ENCODE data around the gene PDS5A.
"Not testable (repeated sequence)": the region's sequence is repeated elsewhere in the genome, so short reads cannot be mapped to it uniquely, and the experiment has no call there.

Gene PDS5A

DNA sequence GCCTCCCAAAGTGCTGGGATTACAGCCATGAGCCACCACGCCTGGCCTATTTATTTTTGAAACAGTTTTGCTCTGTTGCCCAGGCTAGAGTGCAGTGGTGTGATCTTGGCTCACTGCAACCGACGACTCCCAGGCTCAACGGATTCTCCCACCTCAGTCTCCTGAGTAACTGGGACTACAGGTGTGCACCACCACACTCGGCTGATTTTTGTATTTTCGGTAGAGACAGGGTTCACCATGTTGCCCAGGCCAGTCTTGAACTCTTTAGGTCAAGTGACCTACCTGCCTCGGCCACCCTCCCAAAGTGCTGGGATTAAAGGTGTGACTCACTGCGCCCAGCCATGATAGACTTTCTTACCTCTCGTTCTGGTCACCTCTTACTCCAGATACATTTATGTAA lies 155.8 kb downstream of the PDS5A start:
- no peak for DNase-seq

GRCh38 chr4:39820186-39820585 lies 157.5 kb downstream of the PDS5A start:
- DNase-seq = no peak

DNA sequence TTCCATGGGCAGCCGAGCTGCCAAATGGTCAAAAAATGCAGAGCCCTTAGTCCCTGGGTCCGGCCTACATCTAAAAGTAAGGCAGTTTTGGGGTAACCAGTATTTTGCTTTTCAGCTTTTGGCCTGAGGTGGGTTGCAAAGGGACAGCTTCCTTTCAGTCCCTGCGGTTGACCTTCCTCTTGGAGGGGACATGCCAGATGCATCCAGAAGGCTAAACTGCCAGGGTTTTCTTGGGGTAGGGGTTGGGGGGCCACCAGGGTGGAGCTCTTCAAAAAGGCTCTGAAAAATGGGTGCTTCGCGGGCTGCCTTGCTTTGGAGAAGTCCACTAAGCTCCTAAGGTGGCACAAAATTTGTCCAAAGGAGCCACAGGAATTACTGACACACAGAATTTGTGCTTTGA lies 159.1 kb downstream of the PDS5A start:
- no peak for DNase-seq

DNA sequence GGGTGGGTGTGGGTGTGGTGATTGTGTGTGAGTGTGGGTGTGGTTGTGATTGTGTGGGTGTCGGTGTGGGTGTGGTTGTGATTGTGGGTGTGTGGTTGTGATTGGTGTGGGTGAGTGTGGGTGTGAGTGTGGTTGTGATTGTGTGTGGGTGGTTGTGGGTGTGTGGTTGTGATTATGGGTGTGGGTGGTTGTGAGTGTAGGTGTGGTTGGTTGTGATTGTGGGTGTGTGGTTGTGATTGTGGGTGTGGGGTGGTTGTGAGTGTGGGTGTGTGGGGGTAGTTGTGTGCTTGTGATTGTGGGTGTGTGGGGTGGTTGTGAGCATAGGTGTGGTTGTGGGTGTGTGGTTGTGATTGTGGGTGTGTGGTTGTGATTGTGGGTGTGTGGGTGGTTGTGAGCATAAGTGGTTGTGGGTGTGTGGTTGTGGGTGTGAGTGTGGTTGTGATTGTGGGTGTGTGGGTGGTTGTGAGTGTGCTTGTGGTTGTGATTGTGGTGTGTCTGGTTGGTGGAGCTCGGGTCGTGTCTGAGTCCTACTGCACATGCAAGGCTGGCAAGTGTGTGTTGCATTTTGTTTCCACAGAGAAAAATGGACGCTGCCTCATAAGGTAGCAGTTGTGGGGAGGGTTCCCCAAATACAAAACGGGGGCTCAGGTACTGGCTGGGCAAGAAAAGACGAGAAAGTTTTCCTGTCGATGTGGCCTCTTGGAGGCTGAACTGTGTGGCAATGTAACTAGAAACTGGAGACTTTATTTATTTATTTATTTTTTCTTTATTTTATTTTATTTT lies 163.1 kb downstream of the PDS5A start:
- DNase-seq = no peak

GRCh38 chr4:39813761-39814160 lies 163.9 kb downstream of the PDS5A start:
- not testable (repeated sequence) for DNase-seq

DNA sequence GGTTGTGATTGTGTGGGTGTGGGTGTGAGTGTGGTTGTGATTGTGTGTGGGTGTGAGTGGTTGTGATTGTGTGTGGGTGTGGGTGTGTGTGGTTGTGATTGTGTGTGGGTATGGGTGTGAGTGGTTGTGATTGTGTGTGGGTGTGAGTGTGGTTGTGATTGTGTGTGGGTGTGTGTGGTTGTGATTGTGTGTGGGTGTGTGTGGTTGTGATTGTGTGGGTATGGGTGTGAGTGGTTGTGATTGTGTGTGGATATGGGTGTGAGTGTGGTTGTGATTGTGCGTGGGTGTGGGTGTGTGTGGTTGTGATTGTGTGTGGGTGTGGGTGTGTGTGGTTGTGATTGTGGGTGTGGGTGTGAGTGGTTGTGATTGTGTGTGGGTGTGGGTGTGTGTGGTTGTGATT lies 164.7 kb downstream of the PDS5A start:
- DNase-seq = not testable (repeated sequence)

DNA sequence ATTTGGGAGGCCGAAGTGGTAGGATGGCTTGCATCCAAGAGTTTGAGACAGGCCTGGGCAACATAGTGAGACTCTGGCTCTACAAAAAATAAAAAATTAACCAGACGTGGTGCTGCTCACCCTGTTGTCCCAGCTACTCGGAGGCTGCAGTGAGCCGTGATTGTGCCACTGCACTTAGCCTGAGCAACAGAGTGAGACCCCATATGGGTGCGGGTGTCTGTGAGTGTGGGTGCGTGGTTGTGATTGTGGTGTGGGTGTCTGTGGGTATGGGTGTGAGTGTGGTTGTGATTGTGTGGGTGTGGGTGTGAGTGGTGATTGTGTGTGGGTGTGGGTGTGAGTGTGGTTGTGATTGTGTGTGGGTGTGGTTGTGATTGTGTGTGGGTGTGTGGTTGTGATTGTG lies 165.2 kb downstream of the PDS5A start:
- DNase-seq = no peak

GRCh38 chr4:39808231-39808749 lies 169.4 kb downstream of the PDS5A start:
- DNase-seq = no peak

- no peak for DNase-seq
Measured at GRCh38 chr4:39802005-39802404, 175.7 kb downstream of the PDS5A start.

DNA sequence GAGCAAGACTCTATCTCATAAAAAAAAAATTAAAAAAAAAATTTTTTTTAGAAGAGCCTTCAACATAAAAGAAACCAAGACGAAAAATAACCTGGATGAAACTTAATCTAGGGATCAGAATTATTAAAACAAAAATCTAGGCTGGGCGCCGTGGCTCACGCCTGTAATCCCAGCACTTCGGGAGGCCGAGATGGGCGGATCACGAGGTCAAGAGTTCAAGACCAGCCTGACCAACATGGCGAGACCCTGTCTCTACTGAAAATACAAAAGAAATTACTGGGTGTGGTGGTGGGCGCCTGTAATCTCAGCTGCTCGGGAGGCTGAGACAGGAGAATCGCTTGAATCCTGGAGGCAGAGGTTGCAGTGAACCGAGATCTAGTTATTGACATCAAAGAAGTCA lies 184.7 kb downstream of the PDS5A start:
- not testable (repeated sequence) for DNase-seq

- DNase-seq = no peak
Measured at GRCh38 chr4:39792529-39792928, 185.2 kb downstream of the PDS5A start.

- DNase-seq = no peak
Measured at GRCh38 chr4:39792128-39792527, 185.6 kb downstream of the PDS5A start.

DNA sequence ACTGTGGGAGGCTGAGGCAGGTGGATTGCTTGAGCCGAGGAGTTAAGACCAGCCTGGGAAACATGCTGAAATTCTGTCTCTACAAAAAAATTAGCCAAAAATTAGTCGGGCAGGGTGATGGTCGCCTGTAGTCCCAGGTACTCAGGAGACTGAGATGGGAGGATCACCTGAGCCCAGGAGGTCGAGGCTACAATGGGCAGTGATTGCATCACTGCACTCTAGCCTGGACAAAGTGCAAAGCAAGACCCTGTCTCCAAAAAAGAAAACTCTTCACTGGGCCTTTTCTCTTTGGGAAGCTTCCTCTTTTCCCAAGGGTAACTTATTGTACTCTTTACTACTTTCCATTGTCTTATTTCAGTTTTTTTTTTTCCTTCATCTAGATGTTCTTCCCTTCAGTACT lies 190.9 kb downstream of the PDS5A start:
- DNase-seq = no peak

DNA sequence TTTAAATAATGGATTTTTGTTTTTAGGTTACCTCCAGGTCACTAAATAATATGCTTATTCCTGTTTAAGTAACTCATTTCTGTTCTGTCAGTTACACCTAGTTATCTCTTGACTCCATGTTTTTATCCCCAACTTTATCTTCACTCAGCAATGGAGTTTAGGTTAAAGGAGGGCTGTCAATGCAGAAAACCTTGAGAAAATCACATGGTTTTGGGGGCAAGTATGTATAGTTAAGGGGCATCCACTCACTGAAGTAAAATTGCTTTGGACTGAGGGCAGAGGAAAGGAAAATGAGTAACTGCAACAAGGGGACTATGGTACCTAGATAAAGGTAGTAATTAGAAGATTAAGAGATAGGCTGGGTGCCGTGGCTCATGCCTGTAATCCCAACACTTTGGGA lies 192.6 kb downstream of the PDS5A start:
- DNase-seq = no peak

GRCh38 chr4:39781988-39782387 lies 195.7 kb downstream of the PDS5A start:
- DNase-seq = not testable (repeated sequence)
